ENCODE results near the gene RBMS1. TPM values are rescaled to one million over a fixed set of nuclear protein-coding genes. Genes with fewer than 3 reads are reported as not detected.

RBMS1 gene
- total and polyA plus RNA-seq, 2 donors (not counting 1 experiment from before 2014, with no cell fraction given) = 18.0 to 36.7 TPM

DNA sequence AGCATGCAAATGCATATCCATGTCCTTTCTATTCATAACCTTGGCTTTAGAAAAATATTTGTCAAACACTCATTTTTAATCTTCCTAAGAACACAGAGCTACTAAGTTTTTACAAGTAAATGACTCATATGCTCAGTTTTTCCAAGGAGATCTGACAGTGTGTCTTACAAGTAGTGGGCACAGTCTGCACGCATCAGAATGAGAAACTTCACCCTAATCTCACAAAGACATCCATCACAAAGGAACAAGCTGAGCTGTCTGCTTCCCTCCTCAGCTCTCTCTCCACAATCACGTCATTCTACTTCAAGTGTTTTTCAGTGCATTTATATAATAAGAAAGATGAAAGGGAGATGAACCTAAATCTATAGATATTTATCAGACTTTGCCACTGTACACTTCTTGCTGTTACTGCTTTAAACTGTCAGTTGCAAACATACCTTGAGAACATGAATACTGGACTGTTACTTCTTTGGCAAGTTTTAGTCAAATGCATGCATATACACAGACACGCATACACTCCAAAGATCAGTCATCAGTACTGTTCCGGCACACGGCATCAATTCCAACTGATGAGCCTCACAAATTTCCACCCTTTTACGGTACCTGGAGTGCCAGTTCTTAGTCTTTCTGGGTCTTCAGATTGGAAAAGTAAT lies 75.7 kb downstream of the RBMS1 start:
- no peaks in the 10 kb centered on the region for H3K9me3 Mint-ChIP-seq (ENCODE audit: insufficient read depth)
- H3K4me3 Mint-ChIP-seq = no peak overlapping the region

DNA sequence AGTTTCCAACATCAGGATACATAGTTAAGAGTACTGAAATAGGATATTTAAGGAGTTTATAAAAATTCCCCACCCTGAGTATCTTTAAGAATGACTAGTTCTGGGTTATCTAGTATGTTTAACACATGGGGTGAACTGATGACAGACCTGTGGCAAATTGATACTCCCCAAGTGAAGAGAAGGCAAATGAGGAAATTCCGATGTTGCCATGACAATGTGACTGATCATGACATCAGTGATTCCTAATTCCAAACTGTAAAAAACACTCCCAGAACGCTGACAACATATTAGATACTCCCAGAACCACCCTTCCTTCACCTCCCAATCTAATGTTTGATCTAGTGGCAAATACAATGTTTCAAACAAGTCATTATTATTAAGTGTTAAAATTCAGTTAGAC lies 77.6 kb downstream of the RBMS1 start:
- Histone ChIP-seq H3K36me3 (replicated peaks in 1 of 2; ENCODE audit: control extremely low read depth in 1 of 2, control insufficient read depth in 1 of 2, extremely low read depth in 1 of 2, insufficient read depth in 2 of 2, low read length in 1 of 2) (no peaks in the 10 kb centered on the region), H3K79me2 (ENCODE audit: control insufficient read depth, insufficient read depth, low read length) (no peaks in the 10 kb centered on the region), H4K20me1 (ENCODE audit: control insufficient read depth, insufficient read depth, low read length, poor library complexity, severe bottlenecking) (no peaks in the 10 kb centered on the region), H2AFZ (ENCODE audit: insufficient read depth, low read depth, low read length, poor library complexity, severe bottlenecking) (no peak overlapping the region), H3K27me3 (replicated peaks in 1 of 4; ENCODE audit: control extremely low read depth in 1 of 4, control insufficient read depth in 3 of 4, insufficient read depth in 4 of 4, low read length in 3 of 4) (no peaks in the 10 kb centered on the region), H3K9ac (ENCODE audit: low read length) (no peak overlapping the region), H3K4me3 (ENCODE audit: control extremely low read depth in 1 of 5, extremely low read depth in 1 of 5, insufficient read depth in 1 of 5, low read depth in 2 of 5, low read length in 4 of 5) (no peak overlapping the region), H3K4me2 (replicated peaks; ENCODE audit: low read depth, low read length, poor library complexity, severe bottlenecking) (no peak overlapping the region), H3K4me1 (ENCODE audit: control insufficient read depth in 2 of 2, insufficient read depth in 2 of 2, low read length in 2 of 2) (peaks cover 18% of the 10 kb centered on the region in 2 donors), H3K9me3 (ENCODE audit: control extremely low read depth in 1 of 3, control insufficient read depth in 2 of 3, insufficient read depth in 1 of 3, low read length in 2 of 3) (no peaks in the 10 kb centered on the region), H3K27ac (ENCODE audit: low read length in 2 of 2) (no peak overlapping the region)
- WGBS (ENCODE audit: insufficient coverage) = 86% methylated on average over 1 of the region's 2 CpGs
- CTCF ChIA-PET = interaction anchor here (1.3 to 5.7 kb wide), 2 partner anchors 13 to 15 kb away, joined by 3 to 27 read pairs; no protein-coding TSS in a partner anchor
- intact Hi-C loops (cut with micrococcal nuclease) = no loop called here
- DNase-seq (no peak), ATAC-seq (ENCODE audit: low read depth) (no peak)
- Mint-ChIP-seq H3K9me3 (ENCODE audit: insufficient read depth) (no peaks in the 10 kb centered on the region), H3K4me3 (no peak overlapping the region), H3K4me1 (peaks cover 19% of the 10 kb centered on the region), H3K27me3 (peaks cover 14% of the 10 kb centered on the region), H3K27ac (no peak overlapping the region)
- POLR2A ChIA-PET = no interaction called here
- TF ChIP-seq, protein P1, sequence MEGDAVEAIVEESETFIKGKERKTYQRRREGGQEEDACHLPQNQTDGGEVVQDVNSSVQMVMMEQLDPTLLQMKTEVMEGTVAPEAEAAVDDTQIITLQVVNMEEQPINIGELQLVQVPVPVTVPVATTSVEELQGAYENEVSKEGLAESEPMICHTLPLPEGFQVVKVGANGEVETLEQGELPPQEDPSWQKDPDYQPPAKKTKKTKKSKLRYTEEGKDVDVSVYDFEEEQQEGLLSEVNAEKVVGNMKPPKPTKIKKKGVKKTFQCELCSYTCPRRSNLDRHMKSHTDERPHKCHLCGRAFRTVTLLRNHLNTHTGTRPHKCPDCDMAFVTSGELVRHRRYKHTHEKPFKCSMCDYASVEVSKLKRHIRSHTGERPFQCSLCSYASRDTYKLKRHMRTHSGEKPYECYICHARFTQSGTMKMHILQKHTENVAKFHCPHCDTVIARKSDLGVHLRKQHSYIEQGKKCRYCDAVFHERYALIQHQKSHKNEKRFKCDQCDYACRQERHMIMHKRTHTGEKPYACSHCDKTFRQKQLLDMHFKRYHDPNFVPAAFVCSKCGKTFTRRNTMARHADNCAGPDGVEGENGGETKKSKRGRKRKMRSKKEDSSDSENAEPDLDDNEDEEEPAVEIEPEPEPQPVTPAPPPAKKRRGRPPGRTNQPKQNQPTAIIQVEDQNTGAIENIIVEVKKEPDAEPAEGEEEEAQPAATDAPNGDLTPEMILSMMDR (IDR thresholded peaks at IDR 0.05) = no peak

More for the DNA sequence above, 75.7 kb downstream of the RBMS1 start:
- intact Hi-C loops (cut with micrococcal nuclease) = no loop called here
- Histone ChIP-seq H3K9ac (ENCODE audit: low read length) (no peak overlapping the region), H3K4me2 (replicated peaks; ENCODE audit: low read depth, low read length, poor library complexity, severe bottlenecking) (no peak overlapping the region), H3K27ac (ENCODE audit: low read length in 2 of 2) (no peak overlapping the region), H3K4me1 (ENCODE audit: control insufficient read depth in 2 of 2, insufficient read depth in 2 of 2, low read length in 2 of 2) (no peaks in the 10 kb centered on the region), H3K27me3 (replicated peaks in 1 of 4; ENCODE audit: control extremely low read depth in 1 of 4, control insufficient read depth in 3 of 4, insufficient read depth in 4 of 4, low read length in 3 of 4) (no peaks in the 10 kb centered on the region), H3K79me2 (ENCODE audit: control insufficient read depth, insufficient read depth, low read length) (no peaks in the 10 kb centered on the region), H2AFZ (ENCODE audit: insufficient read depth, low read depth, low read length, poor library complexity, severe bottlenecking) (no peak overlapping the region), H3K36me3 (replicated peaks in 1 of 2; ENCODE audit: control extremely low read depth in 1 of 2, control insufficient read depth in 1 of 2, extremely low read depth in 1 of 2, insufficient read depth in 2 of 2, low read length in 1 of 2) (no peaks in the 10 kb centered on the region), H4K20me1 (ENCODE audit: control insufficient read depth, insufficient read depth, low read length, poor library complexity, severe bottlenecking) (no peaks in the 10 kb centered on the region), H3K9me3 (ENCODE audit: control extremely low read depth in 1 of 3, control insufficient read depth in 2 of 3, insufficient read depth in 1 of 3, low read length in 2 of 3) (no peaks in the 10 kb centered on the region), H3K4me3 (ENCODE audit: control extremely low read depth in 1 of 5, extremely low read depth in 1 of 5, insufficient read depth in 1 of 5, low read depth in 2 of 5, low read length in 4 of 5) (no peak overlapping the region)
- no peak for ATAC-seq (ENCODE audit: low read depth)
- peaks cover 12% of the 10 kb centered on the region for H3K27me3 Mint-ChIP-seq
- no peak for TF ChIP-seq EZH2 (IDR thresholded peaks at IDR 0.05; ENCODE audit: borderline replicate concordance, insufficient read depth, low read depth, low read length, poor library complexity, severe bottlenecking)
- TF ChIP-seq, protein P1 (IDR thresholded peaks at IDR 0.05) = no peak
- WGBS (ENCODE audit: insufficient coverage) = 100% methylated on average over 1 of the region's 6 CpGs
- CTCF ChIA-PET = interaction anchor here (0.8 kb wide), 1 partner anchor 10 kb away, joined by 3 read pairs; no protein-coding TSS in a partner anchor
- DNase-seq = no peak
- POLR2A ChIA-PET = no interaction called here
- H3K4me1 Mint-ChIP-seq = peaks cover 7% of the 10 kb centered on the region
- H3K27ac Mint-ChIP-seq = no peak overlapping the region
